Measurements from ENCODE around the gene ODAD4.

GRCh38 chr17:41962111-41962510 lies 31.7 kb downstream of the ODAD4 start:
- TF ChIP-seq CTCF (IDR thresholded peaks at IDR 0.05), result no peak
- TF ChIP-seq POLR2A (IDR thresholded peaks at IDR 0.05), result no peak
- no peak for TF ChIP-seq EP300 (IDR thresholded peaks at IDR 0.05; ENCODE audit: low read depth)
